Measurements from ENCODE around the gene GPR158.

Gene GPR158, protein sequence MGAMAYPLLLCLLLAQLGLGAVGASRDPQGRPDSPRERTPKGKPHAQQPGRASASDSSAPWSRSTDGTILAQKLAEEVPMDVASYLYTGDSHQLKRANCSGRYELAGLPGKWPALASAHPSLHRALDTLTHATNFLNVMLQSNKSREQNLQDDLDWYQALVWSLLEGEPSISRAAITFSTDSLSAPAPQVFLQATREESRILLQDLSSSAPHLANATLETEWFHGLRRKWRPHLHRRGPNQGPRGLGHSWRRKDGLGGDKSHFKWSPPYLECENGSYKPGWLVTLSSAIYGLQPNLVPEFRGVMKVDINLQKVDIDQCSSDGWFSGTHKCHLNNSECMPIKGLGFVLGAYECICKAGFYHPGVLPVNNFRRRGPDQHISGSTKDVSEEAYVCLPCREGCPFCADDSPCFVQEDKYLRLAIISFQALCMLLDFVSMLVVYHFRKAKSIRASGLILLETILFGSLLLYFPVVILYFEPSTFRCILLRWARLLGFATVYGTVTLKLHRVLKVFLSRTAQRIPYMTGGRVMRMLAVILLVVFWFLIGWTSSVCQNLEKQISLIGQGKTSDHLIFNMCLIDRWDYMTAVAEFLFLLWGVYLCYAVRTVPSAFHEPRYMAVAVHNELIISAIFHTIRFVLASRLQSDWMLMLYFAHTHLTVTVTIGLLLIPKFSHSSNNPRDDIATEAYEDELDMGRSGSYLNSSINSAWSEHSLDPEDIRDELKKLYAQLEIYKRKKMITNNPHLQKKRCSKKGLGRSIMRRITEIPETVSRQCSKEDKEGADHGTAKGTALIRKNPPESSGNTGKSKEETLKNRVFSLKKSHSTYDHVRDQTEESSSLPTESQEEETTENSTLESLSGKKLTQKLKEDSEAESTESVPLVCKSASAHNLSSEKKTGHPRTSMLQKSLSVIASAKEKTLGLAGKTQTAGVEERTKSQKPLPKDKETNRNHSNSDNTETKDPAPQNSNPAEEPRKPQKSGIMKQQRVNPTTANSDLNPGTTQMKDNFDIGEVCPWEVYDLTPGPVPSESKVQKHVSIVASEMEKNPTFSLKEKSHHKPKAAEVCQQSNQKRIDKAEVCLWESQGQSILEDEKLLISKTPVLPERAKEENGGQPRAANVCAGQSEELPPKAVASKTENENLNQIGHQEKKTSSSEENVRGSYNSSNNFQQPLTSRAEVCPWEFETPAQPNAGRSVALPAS (N-terminal part only)

DNA sequence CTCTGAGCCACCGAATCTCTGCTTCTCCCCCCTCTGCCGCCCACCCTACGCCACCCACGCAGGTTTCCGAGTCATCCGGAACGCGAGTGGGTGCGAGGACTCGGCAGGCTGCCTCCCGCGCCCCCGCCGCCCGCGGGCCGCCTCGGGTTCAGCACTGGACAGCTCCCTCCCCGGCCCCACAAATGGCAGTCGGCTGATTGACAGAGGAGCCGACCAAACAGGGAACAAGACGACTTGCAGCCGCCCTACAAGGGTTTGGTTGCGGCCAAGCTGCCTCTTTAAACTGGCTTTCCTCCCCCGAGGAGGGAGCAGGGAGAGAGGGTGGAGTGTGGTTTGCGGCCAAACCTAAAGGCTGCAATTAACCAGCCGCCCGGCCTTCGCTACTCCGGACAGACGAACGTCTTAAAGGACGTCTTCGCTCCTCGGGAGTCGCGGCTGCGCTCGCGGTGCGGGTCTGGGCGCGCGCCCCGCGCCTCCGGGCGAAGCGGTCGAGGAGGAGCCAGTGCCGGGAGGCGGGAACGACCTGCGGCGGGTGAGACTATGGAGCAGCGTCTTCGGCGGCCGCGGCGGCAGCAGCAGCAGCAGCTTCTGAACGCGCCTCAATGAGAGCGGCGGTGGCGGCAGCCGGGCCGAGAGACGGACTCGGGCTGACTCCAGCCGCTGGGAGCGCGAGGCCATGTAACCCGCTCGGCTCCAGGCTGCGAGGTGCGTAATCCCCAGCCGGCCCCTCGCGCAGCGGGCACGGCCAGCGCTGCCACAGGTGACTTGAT, at the start of gene GPR158:
TSS of gene GPR158 (plus strand) at position 541 of the 770 bp plus-strand sequence. CDS start 420 bp downstream, outside the sequence.
- H3F3A ChIP-seq (ENCODE audit: low read depth), result no peaks in the 10 kb centered on the region
- H4K20me1 ChIP-seq (ENCODE audit: insufficient read depth, low read length, poor library complexity, severe bottlenecking), result no peaks in the 10 kb centered on the region
- no peaks in the 10 kb centered on the region for H3K4me1 ChIP-seq (ENCODE audit: insufficient read depth, low read length, poor library complexity, severe bottlenecking)
- no peak within 1 kb of the TSS for H3K4me2 ChIP-seq (ENCODE audit: low read depth, low read length, poor library complexity, severe bottlenecking)
- no peak within 1 kb of the TSS for H3K9ac ChIP-seq (ENCODE audit: low read depth, low read length, poor library complexity, severe bottlenecking)
- no peak for TF ChIP-seq EZH2phosphoT487 (IDR thresholded peaks at IDR 0.05; ENCODE audit: borderline replicate concordance)
- TF ChIP-seq, protein P1, sequence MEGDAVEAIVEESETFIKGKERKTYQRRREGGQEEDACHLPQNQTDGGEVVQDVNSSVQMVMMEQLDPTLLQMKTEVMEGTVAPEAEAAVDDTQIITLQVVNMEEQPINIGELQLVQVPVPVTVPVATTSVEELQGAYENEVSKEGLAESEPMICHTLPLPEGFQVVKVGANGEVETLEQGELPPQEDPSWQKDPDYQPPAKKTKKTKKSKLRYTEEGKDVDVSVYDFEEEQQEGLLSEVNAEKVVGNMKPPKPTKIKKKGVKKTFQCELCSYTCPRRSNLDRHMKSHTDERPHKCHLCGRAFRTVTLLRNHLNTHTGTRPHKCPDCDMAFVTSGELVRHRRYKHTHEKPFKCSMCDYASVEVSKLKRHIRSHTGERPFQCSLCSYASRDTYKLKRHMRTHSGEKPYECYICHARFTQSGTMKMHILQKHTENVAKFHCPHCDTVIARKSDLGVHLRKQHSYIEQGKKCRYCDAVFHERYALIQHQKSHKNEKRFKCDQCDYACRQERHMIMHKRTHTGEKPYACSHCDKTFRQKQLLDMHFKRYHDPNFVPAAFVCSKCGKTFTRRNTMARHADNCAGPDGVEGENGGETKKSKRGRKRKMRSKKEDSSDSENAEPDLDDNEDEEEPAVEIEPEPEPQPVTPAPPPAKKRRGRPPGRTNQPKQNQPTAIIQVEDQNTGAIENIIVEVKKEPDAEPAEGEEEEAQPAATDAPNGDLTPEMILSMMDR (conservative IDR thresholded peaks at IDR 0.05; ENCODE audit: low read length), result no peak
- H3K36me3 ChIP-seq (ENCODE audit: insufficient read depth, low read length), result no peaks in the 10 kb centered on the region
- no peak within 1 kb of the TSS for H3K4me3 ChIP-seq (ENCODE audit: low read length, poor library complexity, severe bottlenecking)
- H3K79me2 ChIP-seq (ENCODE audit: insufficient read depth, low read length), result no peaks in the 10 kb centered on the region
- H3K9me2 ChIP-seq (replicated peaks; ENCODE audit: low read depth, low read length), result no peaks in the 10 kb centered on the region; the same call in 1 of the 2 replicates
- no peaks in the 10 kb centered on the region for H3K27me3 ChIP-seq (ENCODE audit: insufficient read depth, low read length, poor library complexity, severe bottlenecking)
- no peak within 1 kb of the TSS for H2AFZ ChIP-seq (ENCODE audit: low read length)
- no peaks in the 10 kb centered on the region for H3K9me3 ChIP-seq (ENCODE audit: insufficient read depth, low read depth, low read length)

- TF ChIP-seq, protein P1 (conservative IDR thresholded peaks at IDR 0.05; ENCODE audit: low read length), result no peak
- TF ChIP-seq EZH2phosphoT487 (IDR thresholded peaks at IDR 0.05; ENCODE audit: borderline replicate concordance), result no peak
- Histone ChIP-seq H3K36me3 (ENCODE audit: insufficient read depth, low read length) (no peaks in the 10 kb centered on the region), H4K20me1 (ENCODE audit: insufficient read depth, low read length, poor library complexity, severe bottlenecking) (no peaks in the 10 kb centered on the region), H3K4me2 (ENCODE audit: low read depth, low read length, poor library complexity, severe bottlenecking) (no peak overlapping the region), H2AFZ (ENCODE audit: low read length) (no peak overlapping the region), H3K9me3 (ENCODE audit: insufficient read depth, low read depth, low read length) (no peaks in the 10 kb centered on the region), H3K27me3 (ENCODE audit: insufficient read depth, low read length, poor library complexity, severe bottlenecking) (no peaks in the 10 kb centered on the region), H3K4me3 (ENCODE audit: low read length, poor library complexity, severe bottlenecking) (no peak overlapping the region), H3K79me2 (ENCODE audit: insufficient read depth, low read length) (no peaks in the 10 kb centered on the region), H3K9me2 (replicated peaks; ENCODE audit: low read depth, low read length) (no peaks in the 10 kb centered on the region), H3F3A (ENCODE audit: low read depth) (no peaks in the 10 kb centered on the region), H3K4me1 (ENCODE audit: insufficient read depth, low read length, poor library complexity, severe bottlenecking) (no peaks in the 10 kb centered on the region), H3K9ac (ENCODE audit: low read depth, low read length, poor library complexity, severe bottlenecking) (no peak overlapping the region)
Measured at GRCh38 chr10:25125201-25125611, 49.6 kb upstream of the GPR158 start.

DNA sequence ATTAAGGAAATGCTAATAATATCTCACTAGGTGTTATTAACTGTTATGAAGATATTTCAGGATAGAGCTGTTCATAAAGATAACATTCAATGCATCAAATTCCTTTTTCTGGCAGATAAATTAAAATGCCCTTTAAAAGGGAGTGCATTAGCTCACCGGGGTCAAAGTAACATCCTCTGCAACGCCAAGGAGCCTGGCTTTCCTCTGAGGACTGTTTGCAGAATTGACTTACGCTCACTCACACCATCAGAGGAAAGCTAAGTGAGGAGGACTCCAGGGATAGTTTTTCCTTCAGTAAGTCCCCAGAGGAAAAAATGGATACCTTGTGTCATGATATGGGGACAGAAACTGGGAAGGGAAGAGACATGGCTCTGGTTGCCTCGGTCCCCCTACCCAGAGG, 45.2 kb upstream of the GPR158 start:
- Histone ChIP-seq H3K36me3 (ENCODE audit: insufficient read depth, low read length) (no peaks in the 10 kb centered on the region), H3K9ac (ENCODE audit: low read depth, low read length, poor library complexity, severe bottlenecking) (no peak overlapping the region), H3K4me2 (ENCODE audit: low read depth, low read length, poor library complexity, severe bottlenecking) (no peak overlapping the region), H2AFZ (ENCODE audit: low read length) (no peak overlapping the region), H3F3A (ENCODE audit: low read depth) (no peaks in the 10 kb centered on the region), H3K9me3 (ENCODE audit: insufficient read depth, low read depth, low read length) (no peaks in the 10 kb centered on the region; the same call in 1 of the 2 replicates), H3K79me2 (ENCODE audit: insufficient read depth, low read length) (no peaks in the 10 kb centered on the region), H3K27me3 (ENCODE audit: insufficient read depth, low read length, poor library complexity, severe bottlenecking) (no peaks in the 10 kb centered on the region), H3K4me1 (ENCODE audit: insufficient read depth, low read length, poor library complexity, severe bottlenecking) (no peaks in the 10 kb centered on the region), H3K9me2 (replicated peaks; ENCODE audit: low read depth, low read length) (no peaks in the 10 kb centered on the region), H4K20me1 (ENCODE audit: insufficient read depth, low read length, poor library complexity, severe bottlenecking) (no peaks in the 10 kb centered on the region), H3K4me3 (ENCODE audit: low read length, poor library complexity, severe bottlenecking) (no peak overlapping the region)
- TF ChIP-seq EZH2phosphoT487 (IDR thresholded peaks at IDR 0.05; ENCODE audit: borderline replicate concordance), result no peak
